D721Med (cell line): ENCODE data around the gene TSPEAR.

Experiments
- DNase-seq: peaks from one replicate; pipeline ENCODE4 v3.0.0; 2011; ENCODE audit warnings: low spot score; ENCODE audit not compliant: insufficient read length
- FAIRE-seq: peaks from 2 replicates; lab custom pipeline; 2011; peaks lifted over from hg19 to GRCh38; lab: Jason Lieb, UNC
- CTCF ChIP-seq: IDR thresholded peaks from 2 replicates; pipeline ENCODE4 v1.5.1; 2012; ENCODE audit warnings: mild to moderate bottlenecking, control low read depth; ENCODE audit not compliant: insufficient read depth; ENCODE audit errors: missing control alignments

Gene TSPEAR

GRCh38 chr21:44544566-44544965, 166.8 kb downstream of the TSPEAR start:
- TF ChIP-seq CTCF, result no peak
- DNase-seq (no peak), FAIRE-seq (no peak)

- no peak for TF ChIP-seq CTCF
- DNase-seq (no peak), FAIRE-seq (no peak)
Observed at GRCh38 chr21:44542716-44543115, 168.7 kb downstream of the TSPEAR start.

DNA sequence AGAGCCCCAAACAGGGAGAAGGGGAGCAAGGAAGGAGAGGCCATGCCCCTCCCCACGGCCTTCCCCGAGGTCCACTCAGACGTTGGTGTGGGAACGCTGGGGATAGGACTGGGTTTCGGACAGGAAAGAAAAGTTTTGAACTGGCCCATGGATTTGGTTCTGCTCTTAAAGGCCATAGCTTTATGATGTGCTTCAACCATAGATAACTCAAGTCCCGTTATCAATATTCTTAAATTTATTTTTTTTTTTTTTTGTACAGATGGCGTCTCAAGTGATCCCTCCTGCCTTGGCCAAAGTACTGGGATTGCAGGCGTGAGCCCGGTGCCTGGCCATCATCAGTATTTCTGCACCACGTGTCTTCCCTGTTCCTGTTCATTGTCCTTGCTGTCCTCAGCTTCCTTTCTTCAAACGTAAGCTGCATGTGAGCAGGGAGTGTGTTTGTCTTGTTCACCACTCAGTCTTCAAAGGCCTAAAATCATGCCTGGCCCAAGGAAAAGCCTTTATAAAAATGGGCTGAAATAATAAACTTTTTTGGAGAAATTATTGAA, 170.6 kb downstream of the TSPEAR start:
- DNase-seq, result no peak
- no peak for TF ChIP-seq CTCF
- FAIRE-seq, result no peak

DNA sequence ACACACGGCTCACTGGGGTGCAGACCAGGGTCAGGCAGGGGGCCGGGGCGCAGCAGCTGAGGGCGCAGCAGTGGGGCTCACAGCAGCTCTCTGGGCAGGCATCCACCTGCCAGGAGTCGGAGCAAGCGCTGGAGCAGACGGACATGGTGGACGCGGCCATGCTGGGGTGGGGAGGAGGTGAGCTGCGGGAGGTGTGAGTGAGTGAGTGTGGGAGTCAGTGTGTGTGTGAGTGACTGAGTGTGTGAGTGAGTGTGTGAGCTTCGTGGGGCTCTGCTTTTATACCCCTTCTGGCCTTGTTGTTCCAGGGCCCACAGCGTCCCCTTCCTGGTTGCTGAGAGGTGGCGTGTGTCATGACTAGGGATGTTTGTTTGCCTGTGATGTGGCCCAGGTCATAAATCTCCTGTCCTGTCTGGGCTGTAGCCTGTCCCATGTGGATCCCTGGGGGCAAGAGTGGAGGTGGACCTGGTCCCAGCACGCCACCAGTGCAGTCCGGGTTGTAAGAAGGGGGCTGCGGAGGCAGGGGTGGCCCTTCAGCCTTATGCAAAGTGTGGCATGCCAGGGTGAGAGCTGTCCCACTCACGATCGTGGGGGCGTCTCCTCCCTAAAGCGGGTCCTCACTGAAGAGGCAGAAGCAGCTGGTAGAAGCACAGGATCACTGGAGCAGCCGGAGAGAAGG, 171.2 kb downstream of the TSPEAR start, which contains the start of gene KRTAP10-1:
Gene KRTAP10-1 (minus strand): TSS at position 205 of the 676 bp plus-strand sequence. CDS start 45 bp downstream, at position 160.
- TF ChIP-seq CTCF, result no peak
- no peak for FAIRE-seq
- DNase-seq, result no peak

DNA sequence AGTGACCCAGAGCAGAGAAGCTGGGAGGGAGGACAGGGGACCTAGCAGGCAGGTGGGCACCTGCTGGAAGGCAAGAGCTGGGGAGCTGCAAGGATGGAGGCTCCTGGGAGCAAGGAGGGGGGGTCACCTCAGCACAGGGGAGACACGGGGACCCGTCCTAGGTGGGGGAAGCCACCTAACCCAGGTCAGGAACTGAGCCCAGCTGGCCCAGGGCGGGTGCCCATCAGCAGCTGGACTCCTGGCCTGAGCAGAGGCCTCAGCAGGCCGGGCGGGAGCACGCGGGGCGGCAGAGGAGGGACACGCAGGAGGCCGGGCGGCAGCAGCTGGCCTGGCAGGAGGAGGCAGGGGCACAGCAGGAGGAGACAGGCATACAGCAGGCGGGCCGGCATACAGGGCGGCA, 172.3 kb downstream of the TSPEAR start:
- no peak for TF ChIP-seq CTCF
- no peak for DNase-seq
- FAIRE-seq, result no peak

GRCh38 chr21:44537930-44538911, 173.2 kb downstream of the TSPEAR start:
- no peak for FAIRE-seq
- no peak for DNase-seq
- TF ChIP-seq CTCF, result no peak
